H9 (cell line): ENCODE results near the gene TOR3A. TPM values are rescaled to one million over a fixed set of nuclear protein-coding genes. Genes with fewer than 3 reads are reported as not detected.

Experiments used
- DNase-seq: peaks from one replicate; pipeline ENCODE4 v3.0.0-alpha.2; 2017
- H2AFZ ChIP-seq: one replicate; pipeline ENCODE4 v1.6.1; 2013; ENCODE audit warnings: mild to moderate bottlenecking, low read length, control low read depth, moderate library complexity
- H2AK5ac ChIP-seq: 2 replicates; pipeline ENCODE4 v1.6.1; 2013; ENCODE audit warnings: low read length, control low read depth, mixed read lengths; ENCODE audit not compliant: insufficient read length
- H2BK120ac ChIP-seq: one replicate; pipeline ENCODE4 v1.6.1; 2013; ENCODE audit warnings: low read depth, mild to moderate bottlenecking, low read length, control low read depth, inconsistent platforms; ENCODE audit not compliant: poor library complexity, severe bottlenecking
- H2BK12ac ChIP-seq: 2 replicates; pipeline ENCODE4 v1.6.1; 2013; ENCODE audit warnings: low read length, control low read depth, mixed read lengths, low read depth; ENCODE audit not compliant: insufficient read length
- H2BK15ac ChIP-seq: 2 replicates; pipeline ENCODE4 v1.6.1; 2013; ENCODE audit warnings: low read depth, low read length, control low read depth
- H2BK20ac ChIP-seq: one replicate; pipeline ENCODE4 v1.6.1; 2013; ENCODE audit warnings: low read depth, mild to moderate bottlenecking, low read length, control low read depth, inconsistent platforms; ENCODE audit not compliant: poor library complexity, severe bottlenecking
- H2BK5ac ChIP-seq: 2 replicates; pipeline ENCODE4 v1.6.1; 2013; ENCODE audit warnings: low read length, control low read depth, mixed read lengths; ENCODE audit not compliant: insufficient read length
- H3K14ac ChIP-seq: 2 replicates; pipeline ENCODE4 v1.6.1; 2013; ENCODE audit warnings: low read length, control low read depth; ENCODE audit not compliant: insufficient read depth
- H3K18ac ChIP-seq: 2 replicates; pipeline ENCODE4 v1.6.1; 2013; ENCODE audit warnings: low read depth, mild to moderate bottlenecking, mixed read lengths, low read length, control low read depth; ENCODE audit not compliant: insufficient read length
- H3K23ac ChIP-seq: 2 replicates; pipeline ENCODE4 v1.6.1; 2013; ENCODE audit warnings: low read length, control low read depth, mixed read lengths, low read depth; ENCODE audit not compliant: insufficient read length
- H3K23me2 ChIP-seq: 2 replicates; pipeline ENCODE4 v1.6.1; 2013; ENCODE audit warnings: low read depth, mild to moderate bottlenecking, mixed read lengths, low read length, control low read depth; ENCODE audit not compliant: insufficient read length, poor library complexity, severe bottlenecking
- H3K27ac ChIP-seq: 2 replicates; pipeline ENCODE4 v1.5.1; 2013; ENCODE audit warnings: low read length, control low read depth, mixed read lengths, low read depth; ENCODE audit not compliant: insufficient read length
- H3K27me3 ChIP-seq: 2 replicates; pipeline ENCODE4 v1.6.1; 2013; ENCODE audit warnings: low read length, control low read depth, inconsistent platforms; ENCODE audit not compliant: insufficient read depth
- H3K4ac ChIP-seq: 2 replicates; pipeline ENCODE4 v1.6.1; 2013; ENCODE audit warnings: low read depth, mild to moderate bottlenecking, control low read depth, inconsistent platforms, low read length, moderate library complexity
- H3K4me1 ChIP-seq: 2 replicates; pipeline ENCODE4 v1.6.1; 2013; ENCODE audit warnings: low read length, control low read depth, inconsistent platforms; ENCODE audit not compliant: insufficient read depth
- H3K4me2 ChIP-seq: 2 replicates; pipeline ENCODE4 v1.6.1; 2013; ENCODE audit warnings: low read length, control low read depth, mixed read lengths; ENCODE audit not compliant: insufficient read length, insufficient read depth
- H3K56ac ChIP-seq: 2 replicates; pipeline ENCODE4 v1.6.1; 2013; ENCODE audit warnings: low read depth, mild to moderate bottlenecking, mixed read lengths, low read length, control low read depth; ENCODE audit not compliant: insufficient read length
- H3K79me1 ChIP-seq: 2 replicates; pipeline ENCODE4 v1.6.1; 2013; ENCODE audit warnings: low read depth, mild to moderate bottlenecking, moderate library complexity, low read length, control low read depth, inconsistent platforms; ENCODE audit not compliant: insufficient read depth, poor library complexity, severe bottlenecking
- H3K79me2 ChIP-seq: 2 replicates; pipeline ENCODE4 v1.6.1; 2013; ENCODE audit warnings: low read length, control low read depth, inconsistent platforms; ENCODE audit not compliant: insufficient read depth
- H3K9ac ChIP-seq: 2 replicates; pipeline ENCODE4 v1.6.1; 2013; ENCODE audit warnings: low read length, control low read depth, mixed read lengths; ENCODE audit not compliant: insufficient read length; ENCODE audit errors: extremely low read depth
- H3K9me3 ChIP-seq: one replicate; pipeline ENCODE4 v1.6.1; 2013; ENCODE audit warnings: low read depth, low read length, inconsistent platforms; ENCODE audit not compliant: control insufficient read depth
- H3T11ph ChIP-seq: one replicate; pipeline ENCODE4 v1.6.1; 2013; ENCODE audit warnings: mild to moderate bottlenecking, low read length, control low read depth, inconsistent platforms
- H4K20me1 ChIP-seq: one replicate; pipeline ENCODE4 v1.6.1; 2013; ENCODE audit not compliant: control insufficient read depth, insufficient read length, insufficient read depth
- H4K5ac ChIP-seq: 2 replicates; pipeline ENCODE4 v1.6.1; 2013; ENCODE audit warnings: low read depth, mild to moderate bottlenecking, mixed read lengths, low read length, control low read depth; ENCODE audit not compliant: insufficient read length
- H4K8ac ChIP-seq: replicated peaks from 2 replicates; pipeline ENCODE4 v1.6.1; 2013; ENCODE audit warnings: low read length, control low read depth, mixed read lengths, low read depth; ENCODE audit not compliant: insufficient read length
- H4K91ac ChIP-seq: 2 replicates; pipeline ENCODE4 v1.6.1; 2013; ENCODE audit warnings: low read depth, mild to moderate bottlenecking, moderate library complexity, mixed read lengths, low read length, control low read depth; ENCODE audit not compliant: insufficient read length
- H3K27ac Mint-ChIP-seq, 3 experiments: 2 replicates in 2 of 3; 3 replicates in 1 of 3; pipeline ENCODE4 v1.8.0; 2020 to 2021; ENCODE audit warnings: mixed read lengths in 3 of 3, mild to moderate bottlenecking in 1 of 3, moderate library complexity in 1 of 3
- H3K27me3 Mint-ChIP-seq: 2 replicates; pipeline ENCODE4 v1.8.0; 2021; ENCODE audit warnings: low read depth, mild to moderate bottlenecking, moderate library complexity, mixed read lengths
- H3K36me3 Mint-ChIP-seq, 3 experiments: 2 replicates in 2 of 3; 3 replicates in 1 of 3; pipeline ENCODE4 v1.8.0; 2020 to 2021; ENCODE audit warnings: low read depth in 3 of 3, mixed read lengths in 3 of 3; ENCODE audit not compliant: insufficient read depth in 1 of 3
- H3K4me1 Mint-ChIP-seq, 2 experiments: 2 replicates each; pipeline ENCODE4 v1.8.0; 2020; ENCODE audit warnings: mixed read lengths in 2 of 2
- H3K4me3 Mint-ChIP-seq, 2 experiments: 2 replicates in 1 of 2; 3 replicates in 1 of 2; pipeline ENCODE4 v1.8.0; 2020 to 2021; ENCODE audit warnings: mild to moderate bottlenecking in 2 of 2, mixed read lengths in 2 of 2, moderate library complexity in 1 of 2
- H3K9me3 Mint-ChIP-seq, 2 experiments: 2 replicates in 1 of 2; 3 replicates in 1 of 2; pipeline ENCODE4 v1.8.0; 2020; ENCODE audit warnings: mild to moderate bottlenecking in 2 of 2, mixed read lengths in 2 of 2, moderate library complexity in 1 of 2
- CTCF ChIP-seq: fragments of 200-600 bp; sonication (generic); conservative IDR thresholded peaks from 3 replicates; pipeline ENCODE4 v1.8.0; 2021; ENCODE audit warnings: antibody characterized with exemption, mild to moderate bottlenecking
- WGBS: extraction: QIAGEN DNeasy Blood & Tissue Kit; methylation state at CpG from one replicate; pipeline ENCODE4 v1.1.7; 2013; ENCODE audit warnings: missing lambda C conversion rate, low lambda C conversion rate, mixed read lengths; ENCODE audit not compliant: insufficient read length; ENCODE audit errors: extremely low coverage; 5-methylcytosine and 5-hydroxymethylcytosine counted together
- total RNA-seq: library from RNA; stranded (reverse); gene quantifications from 2 replicates; pipeline ENCODE4 v1.2.1, GENCODE V29; 2021

Gene TOR3A
- total RNA-seq, 1 experiment from 2014 or later = 27.3 TPM

GRCh38 chr1:179090923-179091322 is 9.1 kb downstream of the TOR3A start:
- Histone ChIP-seq H2BK5ac (no peak overlapping the region), H4K20me1 (no peaks in the 10 kb centered on the region), H4K5ac (no peak overlapping the region), H2BK120ac (no peak overlapping the region), H3K27me3 (no peaks in the 10 kb centered on the region), H3K9me3 (no peaks in the 10 kb centered on the region), H3K9ac (no peak overlapping the region), H3K4me2 (no peak overlapping the region), H3K4me1 (peaks cover 10% of the 10 kb centered on the region; the same call in 1 of the 2 replicates), H3K18ac (no peak overlapping the region), H2AFZ (no peak overlapping the region), H2BK15ac (no peak overlapping the region), H2BK12ac (no peak overlapping the region), H3K4ac (no peak overlapping the region), H3K79me1 (no peaks in the 10 kb centered on the region), H4K91ac (no peak overlapping the region), H2BK20ac (no peak overlapping the region), H2AK5ac (no peak overlapping the region), H4K8ac (no peak overlapping the region), H3K79me2 (no peaks in the 10 kb centered on the region; the same call in 1 of the 2 replicates), H3T11ph (no peak overlapping the region), H3K27ac (no peak overlapping the region), H3K14ac (no peak overlapping the region; the same call in 1 of the 2 replicates), H3K23me2 (peaks cover 4% of the 10 kb centered on the region), H3K56ac (no peak overlapping the region), H3K23ac (no peak overlapping the region)
- Mint-ChIP-seq H3K27ac (peak overlapping the region in 1 of 3 experiments; percentile 42; a peak in 2 of 7 replicates), H3K27me3 (no peaks in the 10 kb centered on the region), H3K4me1 (peaks cover 26 to 29% of the 10 kb centered on the region in 2 experiments), H3K36me3 (peaks cover 30 to 66% (median 52%) of the 10 kb centered on the region in 3 experiments; a peak in 6 of 7 replicates), H3K4me3 (no peak overlapping the region), H3K9me3 (no peaks in the 10 kb centered on the region; a peak in 1 of 5 replicates)
- no CpG with 5 or more reads among the region's 4 CpGs for WGBS
- no peak for TF ChIP-seq CTCF
- DNase-seq = no peak
